GM18861 (cell line): Measurements from ENCODE around the gene PHF24.

ENCODE experiments used
- ATAC-seq: cut with Tn5 transposase; IDR thresholded peaks from one replicate; pipeline ENCODE4 v1.9.1; 2021; ENCODE audit not compliant: unreplicated experiment

The PHF24 gene

DNA sequence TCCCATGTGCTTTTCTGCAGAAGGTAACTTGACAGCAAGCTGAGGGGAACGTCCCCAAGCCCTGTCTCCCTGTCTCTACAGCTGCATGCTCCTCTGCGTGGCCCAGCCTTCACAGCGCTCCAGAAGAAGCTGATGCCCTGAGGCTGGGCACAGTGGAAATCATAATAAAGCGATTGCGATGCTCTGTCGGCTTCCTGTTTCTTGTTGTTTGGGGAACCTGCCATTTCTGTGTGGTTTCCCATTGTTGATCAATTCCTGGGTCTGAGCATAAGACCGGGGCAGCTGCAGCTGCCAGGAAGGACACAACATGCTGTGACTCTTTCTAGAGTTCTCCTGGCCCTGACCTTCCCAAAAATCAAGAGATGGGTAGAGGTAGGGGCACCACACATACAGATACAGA lies 24.3 kb downstream of the PHF24 start:
- no peak for ATAC-seq

DNA sequence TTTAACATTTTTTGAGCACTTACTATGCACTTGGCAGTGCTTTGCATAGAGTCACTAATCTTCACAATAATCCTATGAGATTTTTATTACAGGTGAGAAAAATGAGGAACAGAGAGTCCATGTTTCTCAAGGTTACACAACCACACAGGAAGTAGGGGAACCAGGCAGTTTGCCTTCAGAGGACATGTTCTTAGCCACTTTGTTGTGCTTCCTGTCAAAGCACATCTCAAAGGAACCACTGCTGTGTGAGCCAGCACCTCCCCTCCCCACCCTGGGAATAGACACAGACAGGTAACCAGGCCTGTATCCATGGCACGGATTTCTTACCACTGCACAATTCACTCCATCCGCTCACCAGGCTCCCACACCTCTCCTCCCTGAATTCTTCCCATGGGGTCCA lies 25.1 kb downstream of the PHF24 start:
- ATAC-seq = peak; percentile 64

DNA sequence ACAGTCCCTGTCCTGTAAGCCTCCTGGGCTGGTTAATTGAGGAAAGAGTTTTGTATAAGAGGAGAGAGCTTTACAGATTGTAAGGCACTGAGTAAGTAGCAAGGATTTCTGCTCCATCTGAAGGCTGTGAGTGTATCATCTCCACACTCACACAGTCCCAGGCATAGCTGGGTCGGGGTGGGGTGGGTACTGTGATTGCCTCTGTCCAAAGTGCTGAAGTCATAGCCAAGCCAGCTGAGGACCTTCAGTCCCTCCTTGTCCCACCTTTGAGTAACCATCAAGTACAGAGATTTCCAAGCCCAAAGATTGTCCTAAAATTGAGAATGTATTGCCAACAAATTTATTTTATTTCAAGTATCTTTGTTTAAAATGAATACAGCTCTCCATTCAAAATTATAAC lies 26.0 kb downstream of the PHF24 start:
- ATAC-seq = no peak

DNA sequence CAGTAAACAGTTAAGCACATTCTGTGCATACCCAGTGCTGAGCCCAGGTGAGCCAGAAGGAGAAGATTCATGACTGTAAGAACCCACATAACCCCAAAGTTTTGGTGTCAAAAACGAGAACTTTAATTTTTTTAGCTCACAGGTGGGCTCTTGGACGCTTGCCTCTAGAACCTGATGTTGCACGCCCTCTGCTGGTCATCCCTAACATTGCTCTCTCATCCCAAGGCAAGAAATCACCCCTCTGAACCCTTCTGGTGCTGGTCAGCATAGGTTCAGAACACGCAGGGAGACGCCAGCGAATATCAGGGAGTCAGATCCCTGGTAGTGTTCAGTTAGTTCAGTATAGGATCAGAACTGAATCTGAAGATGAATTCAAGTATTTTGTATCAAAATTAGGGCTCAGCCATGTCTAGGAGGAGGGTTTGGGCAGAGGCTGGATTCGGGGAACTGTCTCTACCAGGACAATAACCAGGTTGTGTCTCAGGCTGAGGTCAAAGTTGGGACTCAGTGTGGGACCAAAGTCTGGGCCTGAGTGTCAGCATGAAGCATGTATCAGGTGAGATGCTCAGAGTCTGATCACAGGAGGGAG lies 27.3 kb downstream of the PHF24 start:
- ATAC-seq = no peak

DNA sequence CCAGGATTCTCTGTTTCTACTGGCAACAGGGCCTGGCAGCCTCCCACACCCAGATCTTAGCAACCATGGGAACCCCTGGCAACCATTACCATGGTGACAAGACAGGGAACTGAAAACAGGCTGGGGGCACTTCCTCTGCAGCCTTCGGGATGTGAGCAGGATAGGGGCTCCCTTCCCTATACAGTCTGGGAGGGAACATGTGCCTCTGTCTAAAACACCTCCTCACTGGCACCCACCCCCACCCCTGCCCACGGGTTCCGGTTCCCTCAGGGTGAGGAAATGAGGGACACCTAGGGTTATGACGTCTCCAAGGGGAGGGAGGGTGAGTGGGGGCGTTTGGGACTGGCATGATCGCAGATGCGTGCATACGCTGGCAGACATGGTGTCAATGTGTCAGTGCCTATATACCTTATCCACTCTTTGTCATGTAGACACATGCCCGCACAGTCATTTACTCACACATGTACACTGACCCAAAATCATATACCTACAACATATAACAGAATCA lies 28.5 kb downstream of the PHF24 start:
- no peak for ATAC-seq

DNA sequence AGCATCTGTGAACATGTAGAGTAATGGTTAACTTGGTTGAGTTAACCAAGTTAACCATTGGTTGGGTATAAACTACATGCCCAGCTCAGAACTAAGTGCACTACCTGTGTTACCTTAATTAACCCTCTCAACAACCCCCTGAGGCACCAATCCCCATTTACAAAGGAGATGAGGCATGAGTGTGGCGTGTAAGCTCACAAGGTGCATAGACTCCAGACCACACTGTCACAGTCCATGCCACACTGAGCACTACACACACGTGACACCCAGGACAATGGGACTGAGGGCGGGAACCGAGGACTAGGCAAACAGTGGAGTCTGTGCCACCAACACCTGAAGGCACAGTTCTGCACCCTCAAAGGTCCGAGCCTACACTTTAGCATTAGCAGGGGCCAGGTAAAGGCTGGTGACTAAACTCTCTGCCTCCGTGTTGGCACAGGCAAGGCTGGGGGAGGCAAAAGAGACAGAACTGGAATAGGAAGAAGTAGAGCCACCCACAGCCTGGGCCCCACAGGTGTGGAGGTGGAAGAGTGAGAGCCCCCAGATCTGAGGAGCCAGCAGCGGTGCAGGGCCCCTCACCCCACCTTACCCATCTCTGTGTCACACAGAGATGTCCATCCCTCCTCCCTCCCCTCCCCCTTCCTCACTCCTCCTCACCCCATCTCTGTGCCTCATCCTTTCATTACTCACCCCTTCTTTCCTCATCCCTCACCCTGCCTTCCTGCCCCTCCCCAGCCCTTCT lies 29.2 kb downstream of the PHF24 start:
- no peak for ATAC-seq

DNA sequence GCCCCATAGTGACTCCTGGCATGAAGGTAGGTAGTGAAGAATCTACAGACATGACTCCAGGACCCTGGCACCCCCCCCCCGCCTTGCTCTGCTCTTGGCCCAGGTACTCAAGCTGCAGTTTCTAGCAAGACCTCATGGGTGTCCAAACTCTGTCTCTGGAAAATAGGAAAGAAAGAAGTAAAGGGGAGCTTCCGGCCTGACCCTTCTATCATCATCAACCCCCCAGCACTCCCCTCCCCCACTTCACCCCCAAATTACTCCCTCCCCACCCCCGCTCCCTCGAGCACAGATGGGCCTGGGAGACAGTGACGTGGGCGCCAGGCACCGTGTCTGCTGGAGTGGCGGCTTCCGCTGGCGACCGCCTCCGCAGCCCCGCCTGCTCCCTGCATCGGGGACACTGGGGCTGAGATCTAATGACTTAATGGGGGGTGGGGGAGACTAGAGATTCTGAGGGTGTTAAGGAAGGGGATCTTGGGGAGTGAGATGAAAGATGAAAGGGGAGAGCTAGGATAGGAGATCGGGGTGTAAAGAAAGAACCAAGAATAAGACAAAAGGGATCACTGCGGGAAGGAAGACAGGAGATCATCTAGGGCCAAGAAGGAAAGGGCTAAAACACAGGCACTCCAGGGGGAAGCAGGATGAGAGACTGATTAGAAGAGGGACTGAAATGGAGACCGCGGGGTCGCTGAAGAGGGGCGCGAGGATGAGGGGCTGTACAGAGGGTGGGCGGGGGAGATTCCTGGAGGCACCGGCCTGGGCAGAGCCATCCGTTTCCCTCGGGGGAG lies 30.3 kb downstream of the PHF24 start:
- no peak for ATAC-seq

DNA sequence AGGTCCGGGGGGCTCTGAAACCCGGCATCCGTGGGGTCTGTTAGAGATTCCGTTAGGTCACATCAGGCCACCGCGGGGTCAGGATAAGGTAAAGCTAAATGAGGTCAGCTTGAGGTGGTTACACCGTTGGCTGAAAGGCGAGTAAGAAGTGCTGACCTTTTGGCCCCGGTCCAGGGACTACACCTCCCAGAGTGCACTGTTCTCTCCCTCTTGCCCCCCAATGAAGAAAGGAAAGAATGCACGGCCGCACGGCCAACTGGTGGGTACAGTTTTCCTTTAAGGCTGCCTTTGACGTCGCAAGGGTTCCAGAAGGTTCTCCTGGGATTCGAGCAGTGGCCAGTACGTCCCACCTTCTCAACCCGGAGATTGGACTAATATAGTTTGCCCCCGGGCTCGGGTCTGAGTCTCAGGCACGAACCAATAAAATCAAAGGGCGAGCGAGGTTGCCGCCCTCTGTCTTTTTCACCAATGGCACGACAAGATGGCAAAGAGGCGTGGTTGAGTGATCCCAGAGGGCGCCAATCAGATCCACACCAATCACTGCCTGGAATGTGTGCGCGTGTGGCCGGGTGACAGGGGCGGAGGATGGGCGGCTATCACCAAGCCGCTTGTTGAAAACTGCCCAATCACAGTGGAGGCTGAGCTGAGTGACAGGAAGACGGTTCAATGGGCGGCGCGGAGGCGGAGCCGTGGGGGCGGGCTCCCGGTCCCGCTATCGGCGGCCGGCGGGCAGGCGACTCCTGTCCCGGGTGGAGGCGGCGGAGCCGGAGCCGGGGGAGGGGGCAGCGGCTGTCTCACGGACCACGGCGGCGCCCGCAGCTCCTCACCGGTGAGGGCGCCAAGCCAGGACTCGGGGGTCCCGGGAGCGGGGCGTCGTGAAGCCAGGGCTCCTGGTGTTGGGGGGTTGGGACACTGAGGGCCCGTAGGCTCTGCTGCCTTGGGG lies 31.2 kb downstream of the PHF24 start, which contains the start of gene DNAJB5:
Gene DNAJB5 (plus strand): TSS at position 743 of the 943 bp plus-strand sequence. CDS start 886 bp downstream, outside the sequence.
- peak; percentile 88 for ATAC-seq

DNA sequence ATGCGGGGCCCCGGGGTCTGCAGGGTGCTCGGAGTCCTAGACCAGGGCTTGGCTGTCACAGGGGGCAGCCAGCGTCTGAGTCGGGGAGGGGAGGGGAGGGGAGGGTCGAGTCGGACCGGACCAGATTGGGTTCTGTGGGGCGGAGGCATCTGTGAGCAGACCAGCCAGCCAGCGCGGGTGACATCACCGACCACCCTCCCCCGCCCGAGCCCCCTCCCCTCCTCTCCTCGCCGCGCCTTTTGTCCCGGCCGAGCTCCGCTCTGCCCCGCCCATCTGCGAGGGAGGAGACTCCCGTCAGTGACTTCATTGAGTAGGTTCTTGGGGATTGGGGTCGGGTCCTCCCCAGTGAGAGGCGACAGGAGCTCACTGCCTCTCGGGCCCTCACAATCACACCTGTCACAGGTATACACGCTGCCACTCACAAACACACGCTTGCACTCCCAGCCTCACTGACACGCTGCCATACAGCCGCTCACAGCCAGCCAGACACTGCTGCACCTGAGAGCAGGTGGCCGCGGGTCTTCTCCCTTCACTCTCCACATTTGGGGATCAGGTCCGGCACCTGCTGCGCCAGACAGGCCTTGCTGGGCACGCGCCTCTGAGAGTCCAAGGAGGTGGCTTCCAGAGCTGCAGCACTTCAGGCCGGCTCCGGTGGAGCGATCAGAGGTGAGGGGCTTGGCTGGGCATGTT lies 32.0 kb downstream of the PHF24 start:
- ATAC-seq = no peak

DNA sequence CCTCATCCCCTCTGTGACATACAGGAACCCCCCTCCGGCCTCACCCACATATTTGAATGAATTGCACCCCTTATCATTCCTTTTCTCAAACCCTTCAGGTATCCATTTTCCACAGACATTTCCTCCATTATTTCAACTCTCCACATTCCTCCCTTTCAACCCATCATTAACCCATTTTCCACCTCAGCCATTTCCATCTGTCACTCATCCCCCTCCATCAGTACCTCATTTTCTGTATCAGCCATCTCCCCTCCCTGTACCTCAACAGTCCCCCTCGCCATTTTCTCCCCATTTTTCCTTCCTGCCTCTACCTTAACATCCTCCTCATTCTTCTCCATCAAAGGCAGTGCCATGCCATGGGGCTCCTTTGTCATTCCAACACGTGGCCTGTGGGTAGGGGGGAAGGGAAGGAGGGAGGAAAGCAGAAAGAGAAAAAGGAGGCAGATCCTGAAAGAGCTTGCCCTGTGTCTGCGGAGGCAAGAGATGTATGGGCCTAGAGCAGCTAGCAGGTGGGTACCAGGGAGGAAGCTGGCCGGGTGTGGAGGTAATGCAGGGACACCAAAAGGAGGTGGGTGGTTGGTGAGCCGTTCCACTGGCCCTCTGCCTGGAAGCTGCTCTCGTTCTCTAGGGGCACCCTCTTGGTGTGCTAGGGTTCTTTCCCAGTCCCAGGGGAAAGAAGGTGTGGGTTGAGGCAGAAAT lies 33.0 kb downstream of the PHF24 start:
- ATAC-seq = no peak

DNA sequence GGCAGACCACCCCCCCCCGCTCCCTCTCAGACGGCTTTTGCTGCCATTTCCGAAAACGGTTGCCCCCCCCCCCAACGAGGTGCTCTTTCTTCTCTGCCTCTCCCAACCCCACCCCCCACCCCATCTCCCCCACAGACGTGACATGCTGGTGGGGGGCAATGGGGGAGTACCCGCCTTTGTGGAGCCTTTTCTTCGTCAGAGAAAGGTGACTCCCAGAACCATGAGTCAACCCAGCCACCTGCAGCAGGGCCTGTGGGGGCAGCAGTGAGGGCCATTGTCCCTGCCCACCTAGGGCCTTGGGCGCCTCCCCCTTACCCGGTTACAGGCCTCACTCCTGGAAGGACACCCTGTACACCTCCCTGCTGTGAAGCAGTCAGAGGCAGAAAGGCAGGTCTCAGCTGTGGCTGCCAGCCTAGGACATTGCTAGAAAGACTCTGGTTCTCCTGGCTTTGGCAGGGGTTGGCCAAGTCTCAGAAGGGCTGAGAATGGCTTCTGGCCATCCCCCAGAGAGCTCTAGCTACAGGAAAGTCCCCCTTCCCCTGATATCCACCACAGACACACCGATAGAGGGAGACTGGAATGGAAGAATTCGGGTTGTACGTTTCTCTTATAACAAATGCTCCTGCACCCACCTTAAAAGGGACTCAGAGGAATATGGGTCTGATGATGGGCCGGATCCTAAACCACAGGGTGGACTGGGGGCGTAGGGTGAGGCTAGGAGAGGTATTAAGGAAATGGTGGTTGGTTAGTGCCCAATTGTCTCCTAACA lies 33.7 kb downstream of the PHF24 start:
- no peak for ATAC-seq

DNA sequence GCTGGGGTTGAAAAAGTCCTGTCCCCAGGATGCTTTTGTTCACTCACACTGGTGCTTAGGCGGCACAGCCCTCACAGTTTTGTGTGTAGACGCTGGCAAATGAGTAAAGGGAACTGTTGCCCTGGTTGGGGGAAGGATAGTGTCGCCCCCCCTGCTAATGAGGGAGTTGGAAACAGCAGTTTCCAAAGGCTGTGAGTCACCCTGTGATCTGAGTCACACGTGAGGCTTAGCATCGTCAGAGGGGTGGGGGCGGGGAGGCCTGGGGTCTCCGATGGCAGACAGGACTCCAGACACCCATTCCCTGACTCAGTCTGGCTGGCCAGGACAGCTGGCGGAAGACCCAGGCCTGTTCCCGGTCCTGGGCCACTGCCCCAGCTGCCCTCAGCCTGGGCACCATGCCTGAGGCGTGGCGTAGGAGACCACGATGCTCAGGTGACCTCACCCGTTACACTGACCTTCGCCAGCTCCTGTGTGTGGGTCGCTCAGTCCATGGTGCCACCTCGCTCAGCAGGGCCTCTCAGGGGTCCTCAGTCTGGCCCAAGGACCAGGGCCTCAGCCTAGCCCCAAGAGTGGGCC lies 34.4 kb downstream of the PHF24 start:
- ATAC-seq = no peak

DNA sequence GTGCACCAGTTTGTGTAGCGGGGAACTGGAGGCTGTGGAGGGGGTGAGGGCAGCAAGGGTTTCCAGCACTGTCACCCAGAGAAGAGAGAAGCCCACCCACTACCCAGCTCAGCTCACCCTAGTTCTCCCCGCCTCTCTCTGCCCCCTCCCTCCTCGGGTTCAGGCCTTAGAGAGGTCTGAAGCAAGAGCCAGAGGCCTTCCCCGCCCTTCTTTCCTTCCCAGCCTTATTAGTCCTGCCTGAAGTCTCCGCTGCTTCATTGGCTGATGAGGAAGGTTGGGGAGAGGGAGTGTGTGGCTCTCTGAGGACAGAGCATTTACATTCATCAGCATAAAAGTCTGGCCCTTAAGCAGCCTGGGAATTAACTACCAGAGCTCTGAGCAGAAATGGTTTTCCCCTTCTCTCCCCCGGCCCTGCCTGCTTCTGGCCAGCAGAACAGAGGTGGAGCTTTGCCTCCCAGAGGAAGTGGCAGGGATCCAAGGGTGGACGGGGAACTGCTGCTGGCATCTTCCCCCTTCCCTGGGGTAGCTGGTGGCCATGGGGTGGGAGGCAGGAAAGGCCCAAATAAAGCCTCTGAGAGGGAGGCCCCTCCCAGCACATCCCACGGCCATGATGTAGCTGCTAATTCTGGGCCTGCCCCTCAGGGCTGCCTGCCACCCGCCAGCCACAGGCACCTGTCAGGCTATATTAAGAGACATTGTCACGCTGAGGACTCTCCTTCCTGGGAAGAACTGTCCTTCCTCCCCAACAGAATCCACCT lies 35.6 kb downstream of the PHF24 start:
- no peak for ATAC-seq

DNA sequence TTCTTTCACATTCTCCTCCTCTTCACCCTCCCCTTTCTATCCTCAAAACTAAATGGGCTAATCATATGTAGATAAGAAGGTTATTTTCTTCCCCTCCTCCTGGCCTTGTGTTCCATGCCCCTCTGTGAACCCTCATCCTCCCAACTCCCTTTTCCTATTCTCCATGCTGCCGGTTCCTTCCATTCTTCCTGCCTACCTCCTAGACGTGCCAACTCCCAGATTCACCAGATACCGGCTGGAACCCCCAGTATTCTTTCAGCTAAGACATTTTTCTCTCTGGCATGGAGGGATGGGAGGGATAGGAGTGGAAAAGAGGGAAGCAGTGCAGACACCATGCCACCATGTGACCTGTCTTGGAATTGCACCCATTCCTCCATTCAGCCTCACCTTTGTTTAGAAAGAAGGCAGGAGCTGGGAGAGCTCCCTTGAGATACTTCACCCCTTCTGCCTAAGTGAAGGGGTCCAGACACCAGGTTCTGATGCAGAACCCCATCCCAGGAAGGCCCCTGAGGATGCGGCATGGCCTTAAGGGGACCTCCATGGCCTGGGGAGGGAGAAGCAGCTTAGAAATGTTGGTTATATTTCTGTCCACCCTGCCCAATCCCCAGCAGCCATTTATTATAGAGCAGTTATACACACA lies 36.3 kb downstream of the PHF24 start:
- ATAC-seq = no peak

DNA sequence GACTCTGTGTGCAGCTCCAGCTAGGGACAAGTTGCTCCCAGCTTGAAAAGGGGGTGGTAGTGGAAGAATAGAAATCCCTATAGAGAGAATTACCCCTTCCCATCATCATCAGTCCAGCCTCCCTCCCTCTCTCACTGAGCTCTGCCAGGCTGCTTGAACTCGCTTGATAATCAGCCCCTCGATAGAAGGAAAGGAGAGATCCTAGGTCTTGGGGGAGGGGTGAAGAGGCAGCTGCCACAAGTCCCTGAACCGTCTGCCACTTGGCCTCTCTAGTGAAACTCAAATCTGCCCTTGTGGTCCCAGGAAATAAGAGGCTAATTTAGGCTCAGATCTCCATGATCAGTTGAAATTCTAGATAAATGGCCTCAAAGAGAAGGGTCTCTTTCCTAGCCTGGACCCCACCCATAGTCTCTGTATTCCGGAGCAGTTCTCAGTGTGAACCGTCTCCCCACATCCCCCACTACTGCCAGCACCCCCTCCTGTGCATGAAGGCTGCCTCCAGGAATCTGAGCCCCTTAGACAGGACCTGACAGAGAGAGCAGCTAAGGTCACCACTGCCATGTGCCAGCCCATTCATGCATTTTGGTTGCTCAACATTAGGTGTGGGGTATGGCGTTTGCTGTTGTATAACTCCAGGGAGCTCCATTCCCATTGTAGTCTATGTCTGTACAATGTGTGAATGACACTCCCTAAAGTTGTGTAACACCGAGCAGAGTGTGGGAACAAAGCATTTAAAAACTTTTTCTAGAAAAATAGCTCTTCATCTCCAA lies 37.0 kb downstream of the PHF24 start:
- ATAC-seq = no peak

DNA sequence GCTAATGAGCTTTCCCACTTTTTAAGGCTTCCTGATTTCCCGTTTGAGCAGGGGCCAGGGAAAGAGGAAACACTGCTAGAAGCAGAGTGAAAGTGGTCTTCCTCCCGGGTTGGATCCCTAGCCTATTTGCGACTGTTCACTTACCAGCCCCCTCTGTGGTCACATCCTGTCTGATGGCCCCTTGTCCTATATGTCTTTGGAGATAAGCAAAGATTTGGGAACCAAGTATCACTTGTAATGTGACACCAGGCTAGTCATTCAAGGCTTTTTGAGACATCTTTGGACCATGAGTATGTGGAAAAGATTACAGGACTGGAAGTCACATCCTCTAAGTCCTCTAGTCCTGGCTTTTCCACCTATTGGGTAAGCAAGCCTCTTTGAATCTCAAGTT lies 37.6 kb downstream of the PHF24 start:
- ATAC-seq = no peak
